NCI-H2227 (cell line): ENCODE measurements around the gene SLC38A10.

Source experiments
- DNase-seq: peaks from one replicate; lab custom pipeline; 2025; ENCODE audit not compliant: unreplicated experiment; lab: John Stamatoyannopoulos, UW

The SLC38A10 gene

GRCh38 chr17:81279278-81280275, 15.5 kb downstream of the SLC38A10 start:
- DNase-seq, result no peak

DNA sequence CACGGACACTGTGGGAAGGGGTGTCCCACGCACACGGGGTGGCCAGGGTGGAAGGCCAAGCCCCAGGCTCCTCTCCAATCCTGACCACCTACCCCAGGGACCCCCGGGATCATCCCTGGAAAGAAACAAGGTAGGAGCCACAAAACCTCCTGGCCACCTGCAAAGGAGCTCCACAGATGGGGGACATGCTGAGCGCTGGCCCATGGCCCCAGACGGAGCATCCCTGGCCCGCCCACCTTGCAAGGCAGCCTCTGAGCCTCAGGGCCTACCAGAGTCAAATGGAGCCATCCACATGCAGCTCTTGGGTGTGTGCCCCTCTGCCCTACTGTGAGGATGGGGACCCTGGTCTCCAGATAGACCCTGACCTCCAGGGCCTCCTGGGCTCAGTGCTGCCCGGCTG, 16.3 kb downstream of the SLC38A10 start:
- no peak for DNase-seq

GRCh38 chr17:81277946-81278693, 17.0 kb downstream of the SLC38A10 start:
- DNase-seq, result no peak

GRCh38 chr17:81277421-81277820, 17.7 kb downstream of the SLC38A10 start:
- DNase-seq, result peak; percentile 31

GRCh38 chr17:81276781-81277180, 18.3 kb downstream of the SLC38A10 start:
- DNase-seq, result no peak

- DNase-seq, result no peak
These were observed 20.6 kb downstream of the SLC38A10 start for GRCh38 chr17:81274471-81274855.

DNA sequence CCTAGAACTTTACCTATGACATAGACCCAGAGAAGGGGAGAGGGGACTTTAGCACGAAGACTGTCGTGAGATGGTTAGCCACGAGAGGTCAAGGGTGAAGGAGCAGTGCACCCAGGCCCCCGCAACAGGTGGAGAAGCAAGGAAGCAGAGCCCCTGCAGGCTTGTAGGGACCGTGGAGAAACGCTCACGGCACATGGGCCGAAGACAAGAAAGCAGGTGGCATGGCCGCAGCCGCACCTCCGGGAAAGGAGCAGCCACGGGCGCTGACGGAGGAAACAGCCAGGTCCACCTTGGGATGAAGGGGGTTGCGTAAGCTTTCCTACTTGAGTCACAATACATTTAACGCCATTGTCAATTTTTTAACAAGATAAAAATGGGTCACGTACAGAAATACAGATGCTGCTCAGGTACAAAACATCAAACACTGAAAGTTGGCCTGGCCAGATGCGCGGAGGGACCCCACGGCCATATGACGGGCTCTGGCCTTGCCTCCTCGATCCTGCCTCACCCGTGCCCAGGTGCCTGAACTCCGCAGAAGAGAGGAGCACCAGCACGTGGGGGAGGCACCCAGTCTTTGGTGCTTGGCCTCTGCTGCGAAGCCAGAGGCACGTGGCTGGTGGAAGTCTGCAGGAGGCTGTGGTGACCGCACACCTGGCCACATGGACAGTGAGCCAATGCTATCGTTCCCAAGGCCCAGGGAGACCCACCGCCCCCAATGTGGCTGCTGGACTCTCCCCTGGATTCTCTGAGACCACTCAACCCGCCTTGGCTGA, 21.2 kb downstream of the SLC38A10 start:
- no peak for DNase-seq

- no peak for DNase-seq
These were observed 22.5 kb downstream of the SLC38A10 start for GRCh38 chr17:81272616-81273015.

GRCh38 chr17:81271226-81271625, 23.9 kb downstream of the SLC38A10 start:
- no peak for DNase-seq

DNA sequence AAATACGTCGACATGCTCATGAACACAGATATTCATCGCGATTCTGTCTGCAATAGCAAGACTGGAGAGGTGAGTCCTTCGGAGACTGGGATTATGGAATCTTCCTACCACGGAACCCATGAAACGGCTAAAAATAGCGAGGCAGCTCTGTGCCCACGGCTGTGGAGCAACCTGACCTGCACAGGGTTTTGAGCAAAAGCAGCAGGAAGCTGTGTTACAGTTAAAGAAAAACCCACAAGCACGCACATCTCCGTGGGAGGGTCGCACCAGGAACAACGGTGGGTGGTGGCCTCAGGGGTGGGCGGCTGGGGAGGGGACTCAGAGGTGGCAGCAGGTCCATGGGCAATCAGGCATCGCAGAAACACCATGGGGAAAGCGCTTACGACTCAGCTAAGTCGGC, 24.8 kb downstream of the SLC38A10 start:
- DNase-seq, result no peak

DNA sequence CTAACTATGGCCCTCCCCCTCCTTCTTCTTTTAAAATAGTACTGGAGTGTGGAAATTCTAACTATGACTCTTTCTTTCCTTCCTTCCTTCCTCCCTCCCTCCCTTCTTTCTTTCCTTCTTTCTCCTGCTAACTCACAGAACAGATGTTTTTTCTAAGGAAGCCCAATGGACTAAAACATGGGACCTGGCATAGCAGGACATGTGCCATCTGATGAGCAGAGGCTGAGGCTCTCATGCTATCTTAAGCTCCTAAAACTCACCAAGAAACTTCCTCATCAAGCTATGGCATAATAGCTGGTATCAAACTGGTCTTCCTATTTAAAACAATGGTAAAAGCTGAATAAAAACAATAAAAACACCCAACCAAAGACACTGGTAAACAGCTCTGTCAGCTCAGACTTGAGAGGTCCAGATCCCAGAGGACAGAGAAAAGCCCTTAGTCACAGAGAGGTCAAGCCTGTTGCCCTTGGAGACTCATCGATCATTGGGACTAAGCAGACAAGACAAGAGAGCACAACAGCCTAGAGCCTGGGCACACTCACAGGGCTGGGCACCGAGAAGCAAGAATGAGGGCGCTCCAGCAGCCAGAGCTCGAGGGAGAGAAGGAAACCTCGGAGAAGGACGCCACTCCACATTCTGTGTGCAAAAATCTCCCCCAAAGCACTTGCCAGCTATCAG, 27.6 kb downstream of the SLC38A10 start:
- DNase-seq, result no peak

- DNase-seq, result no peak
These were observed 29.5 kb downstream of the SLC38A10 start for GRCh38 chr17:81265576-81265975.

DNA sequence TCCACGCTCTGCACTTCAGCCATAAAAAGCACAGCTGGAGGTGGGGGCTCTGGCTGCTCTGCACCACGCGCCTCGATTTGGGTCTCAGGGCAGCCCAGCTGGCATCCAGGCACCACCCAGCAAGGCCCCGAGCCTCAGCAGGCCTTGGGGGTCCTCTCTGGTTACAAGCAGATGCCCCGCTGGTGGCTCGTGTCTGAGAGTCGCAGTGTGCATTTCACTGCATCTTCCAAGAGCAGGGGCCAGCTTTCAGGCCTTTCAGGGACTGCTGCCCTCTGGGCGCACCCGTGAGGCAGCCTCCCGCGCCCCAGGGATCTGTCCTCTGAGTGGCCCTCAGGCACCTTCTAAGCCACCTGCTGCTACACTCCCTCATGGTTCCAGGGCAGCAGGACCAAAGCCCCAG, 30.5 kb downstream of the SLC38A10 start:
- no peak for DNase-seq

GRCh38 chr17:81263371-81264181, 31.5 kb downstream of the SLC38A10 start:
- DNase-seq, result no peak

DNA sequence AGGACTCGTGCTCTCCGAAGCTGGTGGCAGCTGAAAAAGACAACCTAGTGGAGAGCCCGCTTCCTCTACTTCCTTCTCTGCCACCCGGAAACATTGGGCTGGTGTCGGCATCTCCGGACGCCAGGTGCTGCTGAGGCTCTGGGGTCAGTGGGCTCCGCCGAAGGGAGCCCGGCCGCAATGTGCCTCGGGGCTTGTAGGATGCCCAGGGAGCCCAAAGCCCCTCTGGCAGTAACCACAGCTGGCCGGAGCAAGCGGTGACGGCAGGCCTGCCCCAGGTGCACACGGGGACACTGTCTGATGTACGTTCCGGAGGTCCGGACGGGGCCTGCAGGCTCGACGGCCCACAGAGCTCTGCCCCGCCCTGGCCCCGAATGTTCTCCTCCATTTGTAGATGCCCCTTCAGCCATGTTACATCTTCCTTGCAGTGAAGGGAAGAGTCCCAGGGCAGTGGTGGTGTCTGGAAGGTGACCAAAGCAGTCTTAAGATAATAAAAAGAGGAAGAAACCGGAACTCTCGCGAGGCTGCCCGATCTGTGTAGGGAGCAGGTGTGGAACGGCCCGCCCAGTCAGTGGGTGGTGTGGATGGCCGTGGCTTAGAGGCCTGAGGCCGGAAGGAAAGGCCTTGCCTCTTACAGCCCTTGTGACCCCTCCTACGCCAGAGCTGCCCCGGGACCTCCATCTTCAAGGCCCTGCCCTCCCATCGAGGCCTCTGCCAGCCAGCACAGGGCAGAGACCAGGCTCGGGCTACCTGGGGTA, 33.3 kb downstream of the SLC38A10 start:
- DNase-seq, result no peak

DNA sequence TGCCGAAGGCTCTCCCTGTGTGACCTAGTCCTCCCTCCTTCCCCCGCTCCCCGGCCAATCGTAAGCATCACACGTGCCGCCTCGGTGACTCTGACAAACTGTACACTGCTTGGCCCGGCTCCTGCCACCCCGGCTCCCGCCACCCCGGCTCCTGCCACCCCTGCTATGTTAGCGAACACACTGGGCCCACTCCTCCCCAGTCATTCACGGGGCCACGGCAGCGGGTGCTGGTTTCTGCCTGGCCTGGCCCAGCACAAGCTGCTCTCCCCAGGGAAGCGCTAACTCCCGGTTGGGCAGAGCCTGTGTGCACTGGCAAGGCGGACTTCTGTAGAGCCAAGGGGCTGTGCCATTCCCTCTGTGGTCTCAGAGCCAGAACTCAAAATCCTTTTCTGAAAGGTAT, 34.0 kb downstream of the SLC38A10 start:
- DNase-seq, result no peak

DNA sequence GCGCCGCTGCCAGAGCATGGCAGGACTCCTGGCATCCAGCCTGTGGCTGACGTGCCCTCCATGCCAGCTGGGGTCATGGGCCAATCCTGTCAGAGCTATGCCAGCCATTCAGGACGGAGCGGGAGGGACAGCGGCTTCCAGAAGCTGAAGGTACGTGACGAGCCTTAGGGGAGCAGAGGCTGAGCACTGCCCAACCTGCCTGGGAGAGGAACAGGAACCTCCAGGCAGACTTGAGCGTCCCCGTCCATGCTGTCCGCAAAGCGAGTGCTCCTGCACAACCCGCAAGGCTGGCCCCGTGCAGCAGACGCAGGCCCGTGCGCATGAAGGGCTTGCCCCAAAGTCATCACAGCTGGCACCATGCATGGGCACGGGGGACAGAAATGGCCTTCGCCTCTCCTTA, 34.5 kb downstream of the SLC38A10 start:
- DNase-seq, result no peak

DNA sequence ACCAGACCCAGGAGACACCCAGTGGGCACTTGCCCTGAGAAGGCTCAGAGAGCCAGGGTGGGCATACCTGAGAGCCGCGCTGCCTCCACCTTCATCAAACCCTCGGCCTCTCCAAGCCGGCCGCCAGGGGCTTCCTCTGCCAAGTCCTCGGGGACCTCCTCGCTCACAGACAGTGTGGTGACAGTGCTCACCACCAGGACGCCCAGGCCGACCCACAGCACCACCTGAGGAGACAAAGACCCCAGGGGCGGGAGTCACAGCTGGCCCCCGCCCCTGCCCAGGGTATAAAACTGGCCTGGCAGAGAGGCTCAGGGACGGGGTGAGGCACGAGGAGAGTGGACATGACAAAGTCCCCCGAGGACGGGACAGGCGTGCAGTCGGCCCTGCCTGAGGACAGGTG, 34.9 kb downstream of the SLC38A10 start:
- DNase-seq, result no peak

GRCh38 chr17:81259058-81259605, 36.0 kb downstream of the SLC38A10 start:
- no peak for DNase-seq
